HG02678 (cell line): Measurements from ENCODE around the gene MDH1B.
A peak's percentile ranks its signal among the peaks of the same experiment; 100 is the strongest.
"Not testable (repeated sequence)": the region's sequence is repeated elsewhere in the genome, so short reads cannot be mapped to it uniquely, and the experiment has no call there.

Experiments
- ATAC-seq: cut with Tn5 transposase; IDR thresholded peaks from one replicate; pipeline ENCODE4 v1.9.1; 2021; ENCODE audit warnings: mild to moderate bottlenecking, moderate library complexity; ENCODE audit not compliant: unreplicated experiment

MDH1B gene

GRCh38 chr2:206774871-206775270 is 9.7 kb upstream of the MDH1B start:
- ATAC-seq: no peak

DNA sequence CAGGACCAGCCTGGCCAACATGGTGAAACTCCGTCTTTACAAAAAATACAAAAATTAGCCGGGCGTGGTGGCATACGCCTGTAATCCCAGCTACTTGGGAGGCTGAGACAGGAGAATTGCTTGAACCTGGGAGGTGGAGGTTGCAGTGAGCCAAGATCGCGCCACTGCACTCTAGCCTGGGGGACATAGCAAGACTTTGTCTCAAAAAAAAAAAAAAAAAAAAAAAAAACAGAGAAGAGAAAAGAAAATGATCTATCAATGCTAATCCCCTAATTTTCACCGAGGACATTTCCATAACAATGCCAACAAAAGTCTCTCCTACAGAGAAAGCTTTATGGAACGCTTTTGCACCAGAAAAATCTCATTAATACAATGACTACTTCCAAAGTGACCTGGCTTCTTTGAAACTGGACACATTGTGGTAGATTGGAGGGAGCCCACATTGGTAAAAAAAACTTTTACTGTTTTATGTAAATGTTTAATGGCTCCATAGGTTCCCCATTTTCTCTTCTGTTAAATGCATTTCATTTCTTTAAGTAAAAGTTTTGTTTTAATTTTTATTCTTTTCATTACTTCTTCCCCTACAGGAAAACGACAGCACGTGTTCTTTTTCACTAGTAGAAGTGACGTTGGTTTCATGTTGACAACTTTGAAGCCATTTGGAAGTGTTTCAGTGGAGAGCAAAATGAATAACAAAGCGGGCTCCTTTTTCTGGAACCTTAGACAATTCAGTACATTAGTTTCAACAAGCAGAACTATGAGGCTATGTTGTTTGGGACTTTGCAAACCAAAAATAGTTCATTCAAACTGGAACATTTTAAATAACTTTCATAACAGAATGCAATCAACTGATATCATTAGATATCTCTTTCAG is 1.2 kb upstream of the MDH1B start:
- ATAC-seq: no peak

GRCh38 chr2:206764673-206765241 is 371 bp downstream of the MDH1B start:
- no peak for ATAC-seq

- ATAC-seq: no peak
Observed at GRCh38 chr2:206756816-206757215, 8.3 kb downstream of the MDH1B start.

- no peak for ATAC-seq
Observed at GRCh38 chr2:206740800-206741199, 24.3 kb downstream of the MDH1B start.

DNA sequence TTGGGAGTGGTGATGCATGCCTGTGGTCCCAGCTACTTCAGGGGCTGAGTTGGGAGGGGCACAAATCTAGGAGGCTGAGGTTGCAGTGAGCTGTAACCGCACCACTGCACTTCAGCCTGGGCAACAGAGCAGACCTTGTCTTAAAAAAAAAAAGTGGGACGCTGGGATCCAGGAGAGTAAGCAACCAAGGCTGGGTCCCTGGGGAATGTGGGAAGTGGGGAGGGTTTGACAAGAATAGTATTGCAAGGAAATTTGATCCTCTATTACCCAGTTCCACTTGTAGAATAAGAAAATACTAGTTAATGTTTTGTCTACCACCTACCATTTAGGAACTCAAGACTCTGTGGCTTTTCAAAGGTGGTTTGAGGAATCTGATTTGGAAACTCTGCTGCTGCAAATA is 25.9 kb downstream of the MDH1B start:
- no peak for ATAC-seq

DNA sequence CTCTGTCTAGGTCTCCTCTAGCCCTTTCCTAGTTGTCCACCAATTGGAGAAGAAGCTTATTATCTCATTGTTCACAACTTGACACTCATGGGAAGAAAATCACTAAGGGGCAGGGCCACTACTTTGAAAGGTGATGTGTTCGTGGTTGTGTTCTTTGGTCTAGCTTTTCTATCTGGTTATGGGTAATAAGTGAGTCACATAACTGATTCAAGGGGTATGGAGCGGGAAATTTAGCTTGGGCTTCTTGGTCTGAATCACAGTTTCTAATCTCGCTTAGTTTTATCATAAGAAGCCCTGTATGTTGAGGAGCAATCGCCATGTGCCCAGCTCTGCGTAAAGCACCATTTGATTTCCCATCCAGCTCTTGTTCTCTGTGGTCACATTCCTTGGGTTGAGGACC is 28.2 kb downstream of the MDH1B start:
- no peak for ATAC-seq

GRCh38 chr2:206733341-206733740 is 31.8 kb downstream of the MDH1B start:
- no peak for ATAC-seq

DNA sequence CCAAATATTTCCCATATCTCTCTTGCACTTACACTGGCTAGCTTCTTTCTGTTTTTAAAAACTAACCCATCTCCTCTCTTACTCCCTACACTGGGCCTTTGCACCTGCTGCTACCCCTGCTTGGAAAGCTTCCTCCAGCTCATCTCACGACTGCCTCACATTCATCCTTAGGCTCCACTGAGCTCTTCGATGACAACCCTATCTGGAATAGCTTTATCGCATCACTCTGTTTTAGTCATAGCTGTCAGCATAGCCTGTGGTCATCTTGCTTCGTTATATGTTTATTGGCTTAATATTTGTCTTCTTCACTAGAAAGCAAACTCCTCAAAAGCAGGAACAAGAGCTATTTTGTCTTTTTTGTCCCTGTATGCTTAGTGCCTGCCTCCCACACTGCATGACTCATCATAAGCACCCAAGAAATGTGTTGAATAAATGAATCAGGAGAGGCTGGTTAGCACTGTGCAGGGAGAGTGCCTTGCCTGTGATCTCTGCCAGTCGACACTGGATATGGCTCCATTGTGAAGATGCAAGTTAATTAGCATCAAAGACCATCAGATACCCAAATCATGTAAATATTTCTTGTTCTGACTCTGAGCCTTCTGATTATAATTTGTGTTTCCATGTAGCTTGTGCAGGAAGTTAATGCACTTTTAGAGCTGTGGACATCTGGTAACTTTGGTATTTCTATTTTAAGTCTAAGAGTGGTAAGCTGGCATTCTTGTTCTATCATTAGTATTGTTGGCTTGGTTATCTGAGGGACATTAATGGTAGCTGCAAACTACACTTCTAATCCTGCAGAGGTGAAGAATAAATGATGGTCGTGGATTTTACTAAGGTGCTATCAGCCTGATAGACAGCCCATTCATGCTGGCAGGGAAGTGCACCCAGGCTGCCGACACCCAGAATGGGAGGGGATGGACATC is 36.6 kb downstream of the MDH1B start:
- no peak for ATAC-seq

- no peak for ATAC-seq
Observed at GRCh38 chr2:206727287-206727686, 37.8 kb downstream of the MDH1B start.

- no peak for ATAC-seq
Observed at GRCh38 chr2:206723288-206723687, 41.8 kb downstream of the MDH1B start.

DNA sequence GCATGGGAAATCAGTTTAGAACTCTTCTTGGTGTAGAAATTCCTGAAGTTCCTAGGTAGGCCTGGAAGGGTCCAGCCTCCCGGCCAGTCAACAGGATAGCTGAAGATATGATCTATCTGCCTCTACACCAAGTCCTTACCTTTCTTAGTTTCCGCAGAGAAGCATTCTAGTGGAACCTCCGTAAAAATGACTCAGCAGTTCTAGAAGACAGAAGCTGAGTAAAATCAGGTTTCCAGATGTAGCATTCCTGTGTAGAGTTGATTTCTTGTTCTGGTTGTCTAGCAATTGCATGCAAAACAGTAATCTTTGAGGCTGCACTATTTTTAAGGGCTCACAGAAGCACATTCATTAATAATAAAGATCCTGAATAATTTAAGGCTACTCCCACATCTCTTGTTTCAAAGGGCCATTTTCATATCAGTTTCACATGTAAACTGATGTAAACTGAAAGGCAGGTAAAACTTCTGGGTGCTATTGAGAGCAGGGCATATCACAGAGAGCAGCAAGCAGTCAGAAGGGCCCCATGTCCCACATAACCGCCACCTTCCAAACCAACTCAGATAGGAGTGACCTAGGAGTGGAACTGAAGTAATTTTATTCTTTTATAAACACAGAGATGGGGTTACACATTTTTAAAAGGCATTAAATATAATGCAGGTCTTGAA is 43.7 kb downstream of the MDH1B start:
- peak; percentile 71 for ATAC-seq

- ATAC-seq: no peak
Observed at GRCh38 chr2:206718296-206718695, 46.8 kb downstream of the MDH1B start, which contains the start of gene DYTN. DYTN (minus strand) TSS chr2:206718396; CDS start chr2:206718279, 117 bp downstream.

DNA sequence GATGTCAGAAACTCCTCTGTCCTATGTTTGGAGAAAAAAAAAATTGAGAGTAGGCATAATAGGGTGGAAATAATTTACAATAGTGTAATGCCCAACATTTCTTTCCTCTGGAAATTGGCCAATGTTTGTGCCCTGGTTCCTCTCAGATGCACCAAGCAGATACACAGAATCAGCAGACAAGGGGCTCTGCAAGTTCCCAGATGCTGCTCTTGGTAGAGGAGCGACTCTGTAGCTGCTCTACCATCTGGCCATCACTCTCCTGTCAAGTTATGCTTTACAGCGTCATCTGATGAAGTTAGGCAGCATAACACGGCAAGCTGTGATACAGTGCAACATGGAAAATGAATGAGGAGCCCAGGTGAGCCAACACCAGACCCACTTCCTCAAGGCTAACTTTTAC is 48.5 kb downstream of the MDH1B start:
- no peak for ATAC-seq

DNA sequence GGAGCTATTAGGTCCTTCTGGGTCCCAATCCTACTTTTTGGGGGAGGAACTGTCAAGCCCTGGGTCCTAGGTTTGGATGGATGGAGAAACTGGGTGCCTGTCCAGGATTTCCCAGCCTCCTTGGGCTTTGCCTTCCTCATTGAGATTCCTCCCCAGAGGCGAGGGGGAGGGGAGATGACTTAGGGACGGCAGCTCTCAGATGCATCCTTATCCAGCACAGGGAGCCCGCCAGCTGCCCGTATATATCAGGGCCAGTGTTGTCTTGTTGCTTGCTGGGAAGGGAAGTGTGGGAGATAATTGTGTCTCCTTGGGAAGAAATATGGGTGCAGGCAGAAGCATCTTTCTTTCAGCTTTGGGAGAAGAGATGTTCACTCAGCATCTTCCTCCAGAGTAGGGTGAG is 49.9 kb downstream of the MDH1B start:
- ATAC-seq: not testable (repeated sequence)

DNA sequence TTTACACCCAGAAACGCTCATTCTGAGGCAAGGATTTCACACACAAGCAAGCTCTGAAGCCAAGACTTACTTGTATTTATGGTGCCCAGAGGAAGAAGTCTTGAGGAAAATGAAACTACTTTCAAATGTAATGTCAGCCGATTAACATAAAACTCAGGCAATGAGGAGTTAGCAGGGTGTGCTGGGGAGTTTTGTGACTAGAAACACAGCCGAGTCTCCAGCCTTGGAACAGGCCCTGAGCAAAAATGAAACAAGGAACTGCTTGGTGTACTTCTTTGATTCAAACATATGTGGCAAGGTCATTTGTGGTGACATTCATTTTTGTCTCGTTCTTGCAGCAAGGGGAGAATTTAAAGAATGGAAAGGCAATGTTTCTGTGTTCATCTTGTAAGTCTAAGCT is 51.4 kb downstream of the MDH1B start:
- peak; percentile 58 for ATAC-seq

DNA sequence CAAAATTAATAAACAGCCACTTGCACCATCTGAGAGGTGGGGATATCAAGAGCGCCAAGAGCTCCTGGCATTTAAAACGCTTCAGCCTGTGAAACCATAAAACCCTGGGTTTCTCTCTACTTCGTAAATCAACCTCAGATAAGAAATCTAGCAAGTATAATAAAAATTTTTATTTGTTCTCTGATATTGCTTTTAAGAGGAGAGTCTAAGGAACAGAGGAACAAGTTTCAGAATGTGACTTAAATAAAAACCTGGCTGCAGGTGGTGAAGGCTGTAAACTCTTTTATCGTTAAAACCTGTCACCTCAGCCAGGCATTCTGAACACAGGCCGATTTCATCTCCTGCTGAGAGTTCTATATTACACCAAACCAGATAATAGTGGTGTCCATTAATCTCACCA is 56.8 kb downstream of the MDH1B start:
- no peak for ATAC-seq

GRCh38 chr2:206707164-206707701 is 57.9 kb downstream of the MDH1B start:
- ATAC-seq: no peak

- no peak for ATAC-seq
Observed at GRCh38 chr2:206701952-206702605, 63.0 kb downstream of the MDH1B start.

GRCh38 chr2:206700156-206700555 is 65.0 kb downstream of the MDH1B start:
- no peak for ATAC-seq
